ENCODE measurements around the gene SLC25A5.
"Not testable (repeated sequence)": the region's sequence is repeated elsewhere in the genome, so short reads cannot be mapped to it uniquely, and the experiment has no call there.

SLC25A5 gene

GRCh38 chrX:119501511-119502148, 33.4 kb downstream of the SLC25A5 start:
- H3K27ac ChIP-seq (ENCODE audit: low read length), result no peak overlapping the region
- H2AFZ ChIP-seq (ENCODE audit: low read length), result no peak overlapping the region
- no peak overlapping the region for H3K4me2 ChIP-seq (ENCODE audit: low read depth, low read length)

DNA sequence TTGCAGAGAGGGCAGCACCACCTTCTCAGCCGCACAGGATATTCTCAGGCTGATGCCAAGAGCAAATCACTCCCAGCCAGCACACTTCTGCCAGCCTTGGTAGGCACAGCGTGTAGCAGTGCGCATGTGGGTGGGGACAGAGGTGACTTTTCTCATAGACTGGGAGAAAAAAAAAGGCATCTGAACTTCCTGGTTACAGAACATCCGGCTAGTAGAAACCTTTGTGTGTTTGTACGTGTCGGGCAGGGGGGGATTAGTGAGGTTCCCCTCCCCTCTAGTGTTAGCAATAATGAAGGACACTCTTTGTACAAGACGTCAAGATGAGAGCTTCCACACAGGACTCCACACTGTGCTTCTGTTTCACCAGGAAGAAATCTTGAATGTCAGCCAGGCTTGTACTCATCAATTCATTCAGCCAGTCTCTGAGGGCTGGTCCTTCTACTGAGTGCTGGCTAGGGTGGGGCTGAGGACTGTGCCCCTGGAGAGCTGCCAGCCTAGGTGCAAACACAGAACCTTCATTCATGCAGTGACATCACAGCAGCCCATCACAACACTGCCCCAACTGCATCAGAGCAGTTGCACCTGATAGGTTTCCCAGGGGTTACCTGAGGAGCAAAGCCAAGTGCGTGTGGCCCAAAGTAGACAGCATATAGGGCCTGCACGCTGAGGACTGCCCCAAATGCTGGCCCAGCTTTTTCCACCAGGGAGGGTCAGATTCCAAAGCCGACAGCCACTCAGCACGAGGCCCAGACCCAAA, 34.7 kb downstream of the SLC25A5 start:
- H3F3A ChIP-seq (ENCODE audit: insufficient read depth, low read length), result no peaks in the 10 kb centered on the region
- no peaks in the 10 kb centered on the region for H3K36me3 ChIP-seq (replicated peaks; ENCODE audit: insufficient read depth, low read length)
- no peaks in the 10 kb centered on the region for H3K9me3 ChIP-seq (replicated peaks; ENCODE audit: insufficient read depth, low read length)
- H3K79me2 ChIP-seq (ENCODE audit: low read length), result no peaks in the 10 kb centered on the region
- no peaks in the 10 kb centered on the region for H4K20me1 ChIP-seq (ENCODE audit: insufficient read depth, low read length)
- H3K9ac ChIP-seq (ENCODE audit: low read length), result no peak overlapping the region
- no peak overlapping the region for H3K4me2 ChIP-seq (ENCODE audit: low read depth, low read length)
- no peaks in the 10 kb centered on the region for H3K27me3 ChIP-seq (replicated peaks; ENCODE audit: insufficient read depth, low read length)
- H3K27ac ChIP-seq (ENCODE audit: low read length), result no peak overlapping the region
- no peaks in the 10 kb centered on the region for H3K4me1 ChIP-seq (ENCODE audit: low read length)
- H3K4me3 ChIP-seq (ENCODE audit: low read length), result no peak overlapping the region
- DNase-seq, result no peak
- H2AFZ ChIP-seq (ENCODE audit: low read length), result no peak overlapping the region
- no peaks in the 10 kb centered on the region for H3K9me2 ChIP-seq (replicated peaks; ENCODE audit: insufficient read depth, low read length)
- TF ChIP-seq EZH2 (optimal IDR thresholded peaks at IDR 0.05; ENCODE audit: low read depth, low read length) (no peak), EZH2phosphoT487 (IDR thresholded peaks at IDR 0.05; ENCODE audit: low read length) (no peak)
- TF ChIP-seq, protein P1, sequence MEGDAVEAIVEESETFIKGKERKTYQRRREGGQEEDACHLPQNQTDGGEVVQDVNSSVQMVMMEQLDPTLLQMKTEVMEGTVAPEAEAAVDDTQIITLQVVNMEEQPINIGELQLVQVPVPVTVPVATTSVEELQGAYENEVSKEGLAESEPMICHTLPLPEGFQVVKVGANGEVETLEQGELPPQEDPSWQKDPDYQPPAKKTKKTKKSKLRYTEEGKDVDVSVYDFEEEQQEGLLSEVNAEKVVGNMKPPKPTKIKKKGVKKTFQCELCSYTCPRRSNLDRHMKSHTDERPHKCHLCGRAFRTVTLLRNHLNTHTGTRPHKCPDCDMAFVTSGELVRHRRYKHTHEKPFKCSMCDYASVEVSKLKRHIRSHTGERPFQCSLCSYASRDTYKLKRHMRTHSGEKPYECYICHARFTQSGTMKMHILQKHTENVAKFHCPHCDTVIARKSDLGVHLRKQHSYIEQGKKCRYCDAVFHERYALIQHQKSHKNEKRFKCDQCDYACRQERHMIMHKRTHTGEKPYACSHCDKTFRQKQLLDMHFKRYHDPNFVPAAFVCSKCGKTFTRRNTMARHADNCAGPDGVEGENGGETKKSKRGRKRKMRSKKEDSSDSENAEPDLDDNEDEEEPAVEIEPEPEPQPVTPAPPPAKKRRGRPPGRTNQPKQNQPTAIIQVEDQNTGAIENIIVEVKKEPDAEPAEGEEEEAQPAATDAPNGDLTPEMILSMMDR (IDR thresholded peaks at IDR 0.05; ENCODE audit: low read length), result no peak

More at GRCh38 chrX:119501511-119502148, 33.4 kb downstream of the SLC25A5 start:
- TF ChIP-seq, protein P1 (IDR thresholded peaks at IDR 0.05; ENCODE audit: low read length), result no peak
- TF ChIP-seq EZH2 (optimal IDR thresholded peaks at IDR 0.05; ENCODE audit: low read depth, low read length) (no peak), EZH2phosphoT487 (IDR thresholded peaks at IDR 0.05; ENCODE audit: low read length) (no peak)
- Histone ChIP-seq H3K79me2 (ENCODE audit: low read length) (no peaks in the 10 kb centered on the region), H3K9ac (ENCODE audit: low read length) (no peak overlapping the region), H3K4me3 (ENCODE audit: low read length) (no peak overlapping the region), H3F3A (ENCODE audit: insufficient read depth, low read length) (no peaks in the 10 kb centered on the region), H3K4me1 (ENCODE audit: low read length) (peaks cover 9% of the 10 kb centered on the region), H4K20me1 (ENCODE audit: insufficient read depth, low read length) (no peaks in the 10 kb centered on the region), H3K9me2 (replicated peaks; ENCODE audit: insufficient read depth, low read length) (no peaks in the 10 kb centered on the region), H3K27me3 (replicated peaks; ENCODE audit: insufficient read depth, low read length) (no peaks in the 10 kb centered on the region), H3K9me3 (replicated peaks; ENCODE audit: insufficient read depth, low read length) (no peaks in the 10 kb centered on the region), H3K36me3 (replicated peaks; ENCODE audit: insufficient read depth, low read length) (no peaks in the 10 kb centered on the region)
- no peak for DNase-seq

DNA sequence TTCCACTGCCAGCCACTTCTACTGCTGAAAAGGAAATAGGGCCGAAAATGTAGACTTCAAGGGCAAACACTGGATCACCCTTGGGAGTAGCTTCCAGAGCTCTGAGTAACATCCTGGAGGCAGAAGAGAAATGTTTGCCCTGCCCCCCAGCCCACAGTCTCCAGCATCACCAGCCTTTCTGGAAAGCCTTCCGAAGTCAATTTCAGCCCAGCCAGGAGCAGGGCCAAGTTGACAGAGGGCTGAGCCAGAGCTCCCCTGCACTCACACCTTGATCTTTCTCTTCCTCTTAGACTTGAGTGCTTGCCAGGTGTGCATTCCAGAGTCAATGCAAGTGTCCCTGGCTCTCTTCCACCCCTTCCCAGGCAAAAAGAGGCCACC, 35.2 kb downstream of the SLC25A5 start:
- Histone ChIP-seq H3K27ac (ENCODE audit: low read length) (no peak overlapping the region), H3K4me2 (ENCODE audit: low read depth, low read length) (no peak overlapping the region), H3K4me1 (ENCODE audit: low read length) (no peaks in the 10 kb centered on the region)

GRCh38 chrX:119505145-119505544, 36.9 kb downstream of the SLC25A5 start:
- H2AFZ ChIP-seq (ENCODE audit: low read length); H3K9me3 ChIP-seq (replicated peaks; ENCODE audit: insufficient read depth, low read length); DNase-seq; H3K79me2 ChIP-seq (ENCODE audit: low read length); H3K27me3 ChIP-seq (replicated peaks; ENCODE audit: insufficient read depth, low read length); H3K4me1 ChIP-seq (ENCODE audit: low read length); H3K27ac ChIP-seq (ENCODE audit: low read length); H4K20me1 ChIP-seq (ENCODE audit: insufficient read depth, low read length); H3K9ac ChIP-seq (ENCODE audit: low read length); H3F3A ChIP-seq (ENCODE audit: insufficient read depth, low read length); H3K4me2 ChIP-seq (ENCODE audit: low read depth, low read length); H3K4me3 ChIP-seq (ENCODE audit: low read length); H3K36me3 ChIP-seq (replicated peaks; ENCODE audit: insufficient read depth, low read length); H3K9me2 ChIP-seq (replicated peaks; ENCODE audit: insufficient read depth, low read length): not testable (repeated sequence)

More for the DNA sequence above, 35.2 kb downstream of the SLC25A5 start:
- Histone ChIP-seq H3K9ac (ENCODE audit: low read length) (no peak overlapping the region), H3F3A (ENCODE audit: insufficient read depth, low read length) (no peaks in the 10 kb centered on the region), H3K27me3 (replicated peaks; ENCODE audit: insufficient read depth, low read length) (no peaks in the 10 kb centered on the region), H3K4me3 (ENCODE audit: low read length) (no peak overlapping the region), H2AFZ (ENCODE audit: low read length) (no peak overlapping the region), H3K9me3 (replicated peaks; ENCODE audit: insufficient read depth, low read length) (no peaks in the 10 kb centered on the region), H4K20me1 (ENCODE audit: insufficient read depth, low read length) (no peaks in the 10 kb centered on the region), H3K36me3 (replicated peaks; ENCODE audit: insufficient read depth, low read length) (no peaks in the 10 kb centered on the region), H3K9me2 (replicated peaks; ENCODE audit: insufficient read depth, low read length) (no peaks in the 10 kb centered on the region), H3K79me2 (ENCODE audit: low read length) (no peaks in the 10 kb centered on the region)
- no peak for DNase-seq
- TF ChIP-seq EZH2phosphoT487 (IDR thresholded peaks at IDR 0.05; ENCODE audit: low read length), result no peak
- TF ChIP-seq, protein P1 (IDR thresholded peaks at IDR 0.05; ENCODE audit: low read length), result no peak
- TF ChIP-seq EZH2 (optimal IDR thresholded peaks at IDR 0.05; ENCODE audit: low read depth, low read length), result no peak

Measured in MM.1S (cell line).